GM19468 (cell line): ENCODE data around the gene NPC2.
"Not testable (repeated sequence)": the region's sequence is repeated elsewhere in the genome, so short reads cannot be mapped to it uniquely, and the experiment has no call there.

Experiments
- ATAC-seq: cut with Tn5 transposase; IDR thresholded peaks from one replicate; pipeline ENCODE4 v1.9.1; 2021; ENCODE audit warnings: mild to moderate bottlenecking, moderate library complexity, moderate number of reproducible peaks; ENCODE audit not compliant: unreplicated experiment; ENCODE audit errors: extremely low read depth

NPC2 gene

DNA sequence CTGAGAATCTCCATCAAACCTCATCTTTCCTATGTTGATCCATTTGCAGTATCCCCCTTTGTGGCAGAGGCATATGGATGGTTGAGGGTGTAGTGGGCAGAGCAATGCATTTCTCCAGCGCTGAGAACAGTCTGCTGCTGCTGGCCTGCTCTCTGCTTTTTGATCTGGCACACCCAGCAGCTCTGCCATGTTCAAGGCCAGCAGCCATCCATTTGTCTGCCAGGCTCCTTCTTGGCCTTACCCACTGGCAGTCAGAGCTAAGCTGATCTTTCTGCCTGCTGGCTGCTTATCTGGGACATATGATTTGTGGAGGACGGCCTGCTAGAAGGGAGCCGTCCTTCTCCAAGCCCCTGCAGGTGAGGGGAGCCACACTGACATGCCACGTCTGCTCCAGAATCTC is 17.0 kb downstream of the NPC2 start:
- ATAC-seq, result no peak

DNA sequence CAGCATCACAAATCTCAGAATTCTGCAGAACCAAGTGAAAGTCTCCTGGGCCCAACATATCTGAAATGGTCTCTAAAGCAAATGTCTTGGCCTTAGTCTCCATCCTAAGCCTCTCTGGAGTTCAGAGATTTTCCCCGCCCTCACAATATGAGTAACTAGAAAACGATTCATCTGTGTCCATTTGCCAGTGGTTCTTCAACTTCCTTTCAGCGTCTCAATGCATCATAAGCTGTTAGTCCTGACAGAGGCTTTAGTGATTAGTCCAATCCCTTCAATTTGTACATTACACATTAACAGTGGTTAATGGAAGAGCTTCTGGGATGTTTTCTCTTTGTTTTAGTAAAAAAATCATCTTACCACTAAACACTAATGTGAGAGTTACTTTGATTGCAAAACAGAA is 17.4 kb downstream of the NPC2 start:
- ATAC-seq, result no peak

DNA sequence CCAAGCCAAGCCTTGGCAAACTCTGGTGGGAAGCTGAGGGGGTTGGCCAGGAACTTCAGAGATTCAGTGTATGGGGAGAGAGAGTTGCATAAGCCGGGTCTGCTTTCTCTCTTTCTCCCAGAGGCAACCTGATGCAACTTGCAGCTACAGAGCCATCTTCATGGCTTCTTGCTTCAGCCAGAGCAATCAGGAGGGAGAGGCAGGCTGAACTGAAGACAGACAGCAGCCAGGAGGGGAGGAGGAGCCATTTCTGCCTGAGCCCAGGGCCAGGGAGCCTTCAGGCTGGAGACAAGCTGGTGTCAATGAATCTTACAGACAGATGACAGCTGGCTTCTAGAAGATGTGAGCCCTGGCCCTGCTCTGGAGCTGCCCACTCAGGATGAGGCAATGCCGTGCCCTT is 18.7 kb downstream of the NPC2 start:
- no peak for ATAC-seq

DNA sequence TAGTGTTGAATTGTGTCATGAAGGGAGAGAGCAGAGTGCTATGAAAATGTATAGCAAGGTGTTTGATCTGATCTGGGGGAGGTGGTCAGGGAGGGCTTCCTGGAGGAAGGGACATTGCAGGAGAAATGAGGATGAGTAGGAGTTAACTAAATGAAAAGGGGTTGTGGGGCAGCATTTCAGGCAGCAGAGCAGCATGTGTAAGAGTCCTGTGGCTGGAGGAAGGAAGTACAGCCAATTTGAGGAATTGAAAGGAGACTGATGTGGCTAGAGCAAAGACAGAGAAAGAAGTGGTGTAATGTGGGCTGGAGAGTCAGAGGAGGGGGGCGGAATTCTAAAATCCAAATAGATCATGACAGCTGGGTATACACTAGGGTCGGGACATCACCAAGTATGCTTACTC is 20.5 kb downstream of the NPC2 start:
- ATAC-seq, result no peak

DNA sequence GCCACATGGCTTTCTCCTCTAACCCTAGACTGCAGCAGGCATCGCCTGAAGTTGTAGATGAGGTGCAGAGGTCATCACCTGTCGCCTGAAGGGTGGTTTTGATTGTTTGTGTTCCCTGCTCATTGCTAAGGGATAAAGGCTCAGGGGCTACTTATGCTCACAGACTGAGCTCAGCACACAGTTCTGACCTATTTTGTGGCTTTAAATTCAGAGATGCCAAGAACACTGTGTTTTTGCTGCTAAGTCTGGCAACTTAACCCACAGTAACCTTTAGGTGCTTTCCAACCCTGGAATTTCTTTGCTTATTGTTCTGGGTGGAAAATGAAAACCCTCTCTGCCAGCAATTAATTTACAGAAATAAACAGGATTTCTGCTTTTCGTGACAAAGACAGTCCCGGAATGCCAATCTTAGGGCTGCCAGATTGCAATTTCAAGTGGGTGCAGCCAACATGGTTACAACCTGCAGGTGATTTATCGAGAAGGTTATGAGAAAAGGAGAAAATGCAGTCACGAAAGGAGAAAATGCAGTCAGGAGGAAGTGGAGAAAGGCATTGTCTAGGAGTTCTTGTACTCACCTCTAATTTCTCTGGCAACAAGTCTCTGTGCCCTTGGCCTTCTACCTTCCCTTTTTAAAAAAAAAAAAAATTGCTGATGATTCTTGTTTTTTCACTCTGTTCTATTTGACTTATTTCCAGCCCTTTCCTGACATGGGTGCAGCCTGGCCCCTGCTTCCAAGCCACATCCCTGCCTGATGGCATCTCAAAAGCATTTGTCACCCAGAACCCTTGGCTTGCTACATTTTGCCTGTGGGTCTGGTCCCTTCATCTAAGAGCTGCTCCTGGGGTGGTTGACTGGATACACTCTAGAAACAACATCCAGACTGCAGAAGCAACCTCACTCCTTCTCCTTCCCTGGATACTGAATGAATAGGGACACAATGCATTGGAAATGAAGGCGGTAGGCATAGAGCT is 23.3 kb downstream of the NPC2 start:
- ATAC-seq, result no peak

DNA sequence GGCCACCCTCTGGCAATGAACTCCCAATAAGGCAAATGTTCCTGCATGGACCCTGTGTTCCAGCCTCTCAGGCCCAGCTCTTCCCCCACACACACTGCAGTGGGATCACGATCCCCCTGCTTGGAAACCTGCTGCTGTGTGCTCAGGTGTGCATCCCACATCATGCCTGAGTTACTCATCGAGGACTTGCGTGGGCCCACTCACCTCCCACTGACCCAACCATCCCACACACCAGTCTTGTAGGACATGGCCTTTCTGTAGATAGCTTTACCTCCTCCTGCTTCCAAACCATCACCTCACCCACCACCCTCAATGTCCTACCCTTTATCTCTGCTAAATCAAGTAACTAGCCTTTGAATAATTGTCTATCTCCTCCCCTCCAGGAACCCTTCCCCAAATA is 24.6 kb downstream of the NPC2 start:
- ATAC-seq, result no peak

DNA sequence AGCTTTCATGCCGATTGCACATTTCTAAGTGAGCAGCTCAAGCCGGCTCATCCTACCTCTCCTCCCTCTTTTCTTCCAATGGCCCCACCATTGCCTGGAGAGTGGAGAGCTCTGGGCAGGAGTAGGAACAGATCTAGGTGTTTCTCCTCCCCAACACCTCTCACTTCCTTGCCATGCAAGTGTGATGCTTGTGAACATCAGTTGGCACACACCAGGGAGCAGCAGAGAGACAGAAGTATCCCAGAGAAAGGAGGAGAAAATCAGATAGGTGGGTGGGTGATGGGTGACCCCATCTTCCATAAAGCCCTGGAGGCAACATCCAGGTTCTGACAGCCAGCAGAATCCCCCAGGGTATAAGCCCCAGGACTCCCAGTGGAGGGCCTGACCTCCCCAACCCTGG is 27.8 kb downstream of the NPC2 start:
- ATAC-seq, result no peak

DNA sequence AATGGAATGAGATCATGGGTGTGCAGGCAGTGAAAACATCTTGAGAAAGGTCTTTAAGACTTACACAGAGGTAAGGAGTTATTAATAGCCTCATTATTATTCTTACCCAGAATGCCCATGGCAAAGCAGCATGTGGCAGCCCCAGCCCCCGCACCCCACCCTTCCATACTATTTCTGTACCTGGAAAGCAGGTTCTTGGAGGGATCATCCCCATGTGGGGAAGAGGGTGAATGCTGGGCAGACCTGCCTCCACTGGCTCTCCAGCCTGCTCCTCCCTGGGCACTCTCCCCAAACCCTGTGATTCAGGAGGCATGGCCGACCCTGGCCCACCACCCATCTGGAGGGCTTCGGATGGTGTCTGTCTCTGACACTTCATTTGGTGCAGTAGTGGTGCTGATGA is 28.3 kb downstream of the NPC2 start:
- ATAC-seq, result no peak

DNA sequence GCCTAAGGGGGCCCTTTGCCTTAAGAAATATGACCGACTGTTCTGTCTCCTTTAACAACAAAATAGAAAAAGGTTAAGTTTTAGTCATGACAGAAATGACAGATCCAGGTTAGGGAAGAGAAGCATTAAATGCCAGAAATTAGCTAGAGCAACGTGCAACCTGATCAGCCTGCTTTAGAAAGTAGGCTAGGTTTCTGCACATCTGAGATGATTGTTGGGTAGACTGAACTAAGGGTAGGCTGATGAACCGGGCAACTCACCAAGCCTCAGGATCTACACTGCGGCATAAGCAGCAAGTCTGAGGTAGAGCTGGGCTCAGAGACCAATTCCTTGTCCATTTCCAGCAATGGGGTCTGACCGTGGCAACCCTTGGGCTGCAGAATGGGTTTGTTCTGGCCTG is 29.4 kb downstream of the NPC2 start:
- no peak for ATAC-seq

DNA sequence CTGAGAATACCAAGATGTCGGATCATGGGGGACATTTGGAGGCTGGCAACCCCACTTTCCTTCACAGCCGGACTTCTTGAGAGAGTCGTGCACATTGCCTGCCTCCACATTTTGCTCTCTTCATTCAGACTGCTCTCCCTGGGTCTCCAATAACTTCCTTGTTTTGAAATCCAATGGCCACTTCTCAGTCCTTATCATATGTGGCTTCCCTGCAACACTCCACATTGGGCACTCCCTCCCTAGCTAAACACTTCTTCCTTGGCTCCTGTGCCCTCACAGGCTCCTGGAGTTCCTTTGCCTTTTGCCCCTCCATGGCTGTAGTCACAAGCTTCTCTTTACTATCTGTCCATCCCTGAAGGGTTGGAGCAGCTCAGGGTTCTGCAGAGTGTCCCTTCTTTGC is 30.1 kb downstream of the NPC2 start:
- no peak for ATAC-seq

DNA sequence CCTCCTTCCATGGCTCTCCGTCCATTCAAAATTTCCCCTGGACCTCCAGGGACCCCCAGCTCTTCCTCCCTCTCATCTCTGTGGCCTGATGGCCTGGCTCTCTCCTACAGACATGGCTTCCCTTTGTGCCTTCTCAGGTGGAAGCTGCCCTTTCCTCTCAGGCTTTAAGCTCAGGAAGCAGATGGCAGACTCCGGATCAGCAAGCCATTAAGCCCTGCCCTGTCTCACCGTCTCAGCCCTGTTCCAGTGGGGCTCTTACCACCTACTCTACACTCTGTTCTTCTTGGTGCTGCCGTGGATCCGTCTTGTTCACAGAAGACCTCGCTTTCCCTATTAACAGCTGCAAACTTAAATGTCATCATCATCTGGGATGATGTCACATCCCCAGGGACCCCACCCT is 33.1 kb downstream of the NPC2 start:
- ATAC-seq, result no peak

DNA sequence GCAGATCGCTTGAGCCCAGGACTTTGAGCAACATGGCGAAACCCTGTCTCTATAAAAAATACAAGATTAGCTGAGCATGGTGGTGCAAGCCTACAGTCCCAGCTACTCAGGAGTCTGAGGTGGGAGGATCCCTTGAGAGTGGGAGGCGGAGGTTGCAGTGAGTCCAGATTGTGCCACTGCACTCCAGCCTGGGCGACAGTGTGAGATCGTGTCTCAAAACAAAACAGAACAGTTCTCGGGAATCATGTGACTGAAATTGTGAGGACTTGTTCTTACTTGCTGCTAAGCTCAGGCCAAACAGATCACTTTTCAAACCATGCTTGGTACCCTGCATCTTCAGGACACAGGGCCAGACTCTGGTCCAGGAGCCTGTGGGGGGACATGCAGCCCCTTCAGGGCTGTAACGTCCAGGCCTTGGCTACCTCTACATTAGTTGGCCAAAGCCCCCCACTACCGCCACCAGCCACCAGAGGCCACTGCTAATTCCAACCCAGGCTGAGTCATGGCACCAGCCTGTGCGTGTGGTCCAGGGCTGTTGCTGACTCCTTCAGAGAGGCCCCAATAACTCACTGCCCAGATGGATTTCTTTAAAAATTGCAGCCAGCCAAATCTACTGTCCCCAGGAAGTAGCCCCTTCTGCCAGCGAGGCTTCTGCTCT is 33.7 kb downstream of the NPC2 start:
- no peak for ATAC-seq

DNA sequence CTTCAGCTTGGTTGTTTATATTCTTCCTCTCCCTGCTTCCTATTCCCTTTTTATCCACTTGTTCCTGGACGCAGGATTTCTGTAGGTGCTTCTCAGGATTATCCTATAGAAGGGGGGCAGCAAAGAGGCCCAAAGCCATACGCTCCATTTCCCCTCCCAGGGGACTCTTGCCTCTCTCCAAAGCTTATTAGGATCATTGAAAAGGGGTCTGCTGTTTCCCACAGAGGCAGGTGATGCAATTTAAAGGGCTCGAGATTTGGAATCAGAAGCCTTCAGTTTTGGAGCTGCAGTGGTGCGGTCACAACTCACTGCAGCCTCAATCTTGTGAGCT is 35.6 kb downstream of the NPC2 start:
- no peak for ATAC-seq

DNA sequence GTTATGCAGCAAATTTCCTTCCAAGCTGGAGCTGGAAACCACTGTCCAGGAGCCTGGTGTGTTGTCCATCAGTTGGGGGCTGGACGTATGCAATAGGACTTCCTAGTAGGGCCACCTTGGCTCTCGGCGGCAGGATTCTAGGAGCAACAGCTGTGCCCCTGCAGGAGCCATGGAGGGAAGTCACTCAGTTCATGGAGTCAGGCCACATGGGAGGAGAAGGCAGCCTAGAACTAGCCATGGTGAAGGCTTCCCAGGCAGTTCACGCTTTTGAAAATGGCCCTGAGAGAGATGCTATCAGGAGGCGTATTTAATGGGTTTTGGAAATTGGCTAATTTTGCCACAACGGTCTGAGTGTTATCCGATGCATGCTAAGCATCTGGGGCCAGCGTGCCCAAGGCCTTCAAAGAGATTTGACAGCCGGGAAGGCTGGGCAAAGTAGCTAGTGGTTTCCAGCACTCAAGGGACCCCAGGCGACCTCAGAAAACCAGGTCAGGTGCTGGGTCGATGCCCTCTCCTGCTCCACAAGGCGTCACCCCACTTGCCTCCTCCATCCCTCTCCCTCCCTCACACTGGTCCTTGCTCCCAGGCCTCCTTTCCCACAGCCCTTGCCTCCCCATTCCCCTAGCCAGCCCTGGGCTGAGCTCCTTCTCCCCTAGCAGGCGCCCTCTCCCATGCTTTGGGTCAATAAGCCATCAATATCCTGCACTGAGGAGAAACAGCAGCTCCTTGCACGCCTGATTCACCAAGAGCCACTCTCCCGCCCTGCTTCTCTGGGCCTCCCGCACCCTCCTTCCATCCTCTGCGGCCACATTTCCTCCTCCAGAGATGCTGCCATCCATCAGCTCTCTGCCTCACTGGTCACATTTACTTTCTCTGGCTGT is 36.2 kb downstream of the NPC2 start:
- no peak for ATAC-seq

DNA sequence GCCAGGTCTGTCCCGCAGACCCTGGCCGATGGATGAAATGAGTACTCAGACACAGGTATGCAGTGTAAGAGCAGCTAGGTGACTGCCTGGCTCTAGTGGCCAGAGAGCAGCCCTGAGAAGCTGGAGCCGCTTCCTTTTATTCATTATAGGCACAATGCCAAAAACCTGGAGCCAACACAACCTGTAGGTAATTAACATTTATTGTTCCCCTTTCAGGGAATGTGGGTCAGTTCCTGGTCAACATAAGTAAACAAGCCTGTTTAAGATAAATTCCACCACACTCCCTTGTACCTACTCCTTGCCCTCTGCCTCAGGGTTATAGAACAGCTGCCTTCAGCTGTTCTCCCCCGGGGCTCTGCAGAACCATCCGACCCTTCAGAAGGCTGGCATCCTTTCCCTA is 38.7 kb downstream of the NPC2 start:
- ATAC-seq, result not testable (repeated sequence)

DNA sequence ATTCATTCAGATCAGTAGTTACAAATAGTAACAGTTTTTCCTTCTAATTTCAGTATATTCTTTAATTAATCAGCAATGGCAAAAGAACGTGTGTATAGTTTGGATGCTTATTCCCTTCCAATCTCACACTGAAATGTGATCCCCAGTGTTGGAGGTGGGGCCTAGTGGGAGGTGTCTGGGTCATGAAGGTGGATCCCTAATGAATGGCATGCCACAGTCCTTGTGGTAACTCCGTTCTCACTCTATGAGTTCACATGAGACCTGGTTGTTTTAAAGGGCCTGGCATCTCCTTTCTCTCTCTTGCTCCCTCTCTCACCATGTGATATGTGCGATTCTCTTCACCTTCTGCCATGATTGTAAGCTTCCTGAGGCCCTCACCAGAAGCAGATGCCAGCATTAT is 48.2 kb downstream of the NPC2 start:
- no peak for ATAC-seq

DNA sequence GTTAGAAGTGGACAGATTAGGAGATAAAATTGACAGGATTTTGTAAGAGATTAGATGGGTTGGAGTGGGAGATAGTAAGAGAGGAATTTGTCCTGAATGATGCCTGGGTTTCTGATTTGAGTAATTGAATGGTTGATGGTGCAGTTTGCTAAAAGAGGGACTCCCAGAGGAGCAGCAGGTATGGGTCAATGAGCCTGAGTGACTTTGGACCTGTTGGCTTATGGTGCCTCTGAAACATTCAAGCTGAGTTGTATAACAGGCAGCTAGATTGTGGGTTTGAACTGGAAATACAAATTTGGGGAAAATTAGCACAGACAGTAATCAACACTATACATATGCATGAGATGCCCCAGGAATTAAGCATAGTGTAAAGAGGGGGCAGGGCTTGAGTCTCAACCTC is 50.3 kb downstream of the NPC2 start:
- no peak for ATAC-seq

DNA sequence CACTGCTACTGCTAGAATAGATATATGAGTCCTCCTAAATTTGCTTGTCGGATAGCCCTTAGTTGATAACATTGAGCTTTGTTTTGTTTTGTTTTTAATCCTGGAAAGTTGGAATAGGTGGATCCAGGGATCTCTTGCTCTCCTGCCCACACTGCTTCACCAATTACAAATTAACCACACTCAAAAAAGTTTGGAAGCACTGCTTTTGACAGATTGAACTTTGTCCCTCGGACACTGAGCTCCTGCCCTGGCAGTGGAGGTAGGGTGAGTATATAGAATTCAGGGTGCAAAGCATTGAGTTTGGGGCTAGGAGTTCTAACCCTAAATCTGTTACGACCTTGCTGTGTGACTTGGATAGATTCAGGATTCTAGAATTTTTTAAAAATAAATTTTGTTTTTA is 52.0 kb downstream of the NPC2 start:
- ATAC-seq, result no peak

DNA sequence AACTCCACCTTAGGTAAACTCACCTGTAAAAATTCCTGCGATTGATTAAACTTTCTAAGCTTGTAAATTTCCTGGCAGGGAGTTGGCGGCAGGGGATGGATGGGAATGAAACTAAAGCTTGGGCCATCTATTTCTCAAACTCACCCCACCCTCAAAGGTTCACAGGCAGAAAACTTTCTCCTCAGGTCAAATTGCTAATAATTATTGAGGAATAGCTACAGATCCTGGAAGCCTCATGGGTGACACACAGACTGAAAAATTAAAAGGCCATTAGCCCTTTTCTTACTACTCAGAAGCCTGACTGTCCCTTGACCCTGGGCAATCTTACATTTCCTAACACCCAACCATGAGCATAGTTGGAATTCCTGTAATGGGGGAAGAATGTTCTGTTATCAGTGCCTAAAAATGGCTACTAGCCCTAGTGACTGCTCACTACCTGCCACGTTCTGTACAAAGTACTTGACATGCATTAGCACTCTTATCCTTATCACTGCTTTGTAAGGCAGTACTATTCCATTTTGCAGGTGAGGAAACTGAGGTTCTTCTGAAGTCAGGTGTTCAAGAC is 54.7 kb downstream of the NPC2 start:
- ATAC-seq, result no peak

DNA sequence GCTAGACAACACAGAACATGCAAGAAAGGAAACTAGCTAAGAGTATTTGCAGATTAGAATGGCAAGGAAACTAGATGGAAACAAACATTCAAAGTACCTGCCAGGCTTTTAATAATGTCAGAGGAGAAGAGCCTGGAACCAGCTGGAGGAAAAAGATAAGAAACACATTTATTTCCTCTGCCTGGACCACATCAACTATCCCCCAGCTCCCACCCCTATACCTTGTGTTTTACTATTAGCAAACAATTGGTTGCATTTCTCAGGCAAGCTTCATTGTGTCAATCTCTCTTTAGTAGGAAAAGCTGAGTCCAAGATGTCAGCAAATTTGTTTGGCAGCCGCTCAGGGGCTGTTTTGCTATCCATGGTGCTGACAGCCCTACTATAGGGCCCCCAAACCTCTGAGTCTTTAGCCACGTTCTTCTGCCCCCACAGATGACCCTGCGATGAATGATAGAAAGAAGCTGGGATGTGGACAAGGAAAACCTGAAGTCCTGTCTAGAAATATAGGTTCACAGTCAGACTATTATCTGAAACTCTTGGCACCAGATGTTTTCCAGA is 55.5 kb downstream of the NPC2 start:
- ATAC-seq, result no peak
